ENCODE results near the gene HGS. TPM values are rescaled to one million over a fixed set of nuclear protein-coding genes. Genes with fewer than 3 reads are reported as not detected.
A peak's percentile ranks its signal among the peaks of the same experiment; 100 is the strongest.

Gene HGS
- total RNA-seq, 1 donor from 2014 or later, result 46.2 TPM

GRCh38 chr17:81682565-81683207, 1.1 kb upstream of the HGS start:
- peak overlapping the region; percentile 74 for H3K4me3 ChIP-seq
- no peaks in the 10 kb centered on the region for H3K27me3 ChIP-seq
- H3K4me3 Mint-ChIP-seq, result peak overlapping the region; percentile 96
- peaks cover 27% of the 10 kb centered on the region for H4K20me1 ChIP-seq (ENCODE audit: low read depth)
- no peaks in the 10 kb centered on the region for H3K9me3 Mint-ChIP-seq
- H3K79me2 ChIP-seq (ENCODE audit: low read depth), result peaks cover 50% of the 10 kb centered on the region
- peak; percentile 44 for DNase-seq (ENCODE audit: low spot score)
- H3K27ac ChIP-seq, result no peak overlapping the region
- H3K4me1 ChIP-seq, result peaks cover 10% of the 10 kb centered on the region
- peaks cover 5% of the 10 kb centered on the region for H3K36me3 Mint-ChIP-seq
- peak overlapping the region; percentile 84 for H3K27ac Mint-ChIP-seq
- peak overlapping the region; percentile 77 for H3K9ac ChIP-seq
- H3F3A ChIP-seq (ENCODE audit: low read depth), result peaks cover 6% of the 10 kb centered on the region
- peak; percentile 1 for TF ChIP-seq EZH2 (IDR thresholded peaks at IDR 0.05)
- no peak for TF ChIP-seq CTCF (IDR thresholded peaks at IDR 0.05)
- TF ChIP-seq EZH2phosphoT487 (IDR thresholded peaks at IDR 0.05), result no peak
- H3K27me3 Mint-ChIP-seq (ENCODE audit: insufficient read depth, low read depth), result peaks cover 2% of the 10 kb centered on the region
- H3K4me1 Mint-ChIP-seq, result peaks cover 23% of the 10 kb centered on the region
- no peak overlapping the region for H2AFZ ChIP-seq (replicated peaks)
- no peaks in the 10 kb centered on the region for H3K9me3 ChIP-seq (ENCODE audit: low read depth)
- H3K4me2 ChIP-seq, result peak overlapping the region; percentile 80
- H3K36me3 ChIP-seq, result no peaks in the 10 kb centered on the region

GRCh38 chr17:81683208-81683583, 615 bp upstream of the HGS start:
- Histone ChIP-seq H3F3A (ENCODE audit: low read depth) (peaks cover 6% of the 10 kb centered on the region), H3K9ac (peak overlapping the region; percentile 77), H3K36me3 (no peaks in the 10 kb centered on the region), H3K79me2 (ENCODE audit: low read depth) (peaks cover 50% of the 10 kb centered on the region), H4K20me1 (ENCODE audit: low read depth) (peaks cover 27% of the 10 kb centered on the region), H3K27ac (no peak overlapping the region), H3K4me3 (peak overlapping the region; percentile 74), H3K27me3 (no peaks in the 10 kb centered on the region), H3K9me3 (ENCODE audit: low read depth) (no peaks in the 10 kb centered on the region), H3K4me1 (peaks cover 10% of the 10 kb centered on the region), H3K4me2 (peak overlapping the region; percentile 80), H2AFZ (replicated peaks) (peak overlapping the region; percentile 29)
- Mint-ChIP-seq H3K27ac (peak overlapping the region; percentile 84), H3K4me1 (peaks cover 23% of the 10 kb centered on the region), H3K36me3 (peaks cover 5% of the 10 kb centered on the region), H3K4me3 (peak overlapping the region; percentile 96), H3K9me3 (no peaks in the 10 kb centered on the region), H3K27me3 (ENCODE audit: insufficient read depth, low read depth) (peaks cover 2% of the 10 kb centered on the region)
- TF ChIP-seq EZH2 (IDR thresholded peaks at IDR 0.05) (no peak), EZH2phosphoT487 (IDR thresholded peaks at IDR 0.05) (no peak), CTCF (IDR thresholded peaks at IDR 0.05) (no peak)
- peak; percentile 55 for DNase-seq (ENCODE audit: low spot score)

GRCh38 chr17:81684442-81684911, 666 bp downstream of the HGS start:
- peak overlapping the region; percentile 82 for H3K9ac ChIP-seq
- H2AFZ ChIP-seq (replicated peaks), result no peak overlapping the region
- peaks cover 6% of the 10 kb centered on the region for H3F3A ChIP-seq (ENCODE audit: low read depth)
- Mint-ChIP-seq H3K9me3 (no peaks in the 10 kb centered on the region), H3K27me3 (ENCODE audit: insufficient read depth, low read depth) (peaks cover 5% of the 10 kb centered on the region), H3K27ac (no peak overlapping the region), H3K4me3 (peak overlapping the region; percentile 90), H3K4me1 (peaks cover 23% of the 10 kb centered on the region), H3K36me3 (peaks cover 9% of the 10 kb centered on the region)
- H3K4me2 ChIP-seq, result peak overlapping the region; percentile 95
- peak; percentile 41 for DNase-seq (ENCODE audit: low spot score)
- H4K20me1 ChIP-seq (ENCODE audit: low read depth), result peaks cover 27% of the 10 kb centered on the region
- no peaks in the 10 kb centered on the region for H3K36me3 ChIP-seq
- no peaks in the 10 kb centered on the region for H3K9me3 ChIP-seq (ENCODE audit: low read depth)
- no peaks in the 10 kb centered on the region for H3K27me3 ChIP-seq
- peaks cover 50% of the 10 kb centered on the region for H3K79me2 ChIP-seq (ENCODE audit: low read depth)
- H3K4me3 ChIP-seq, result peak overlapping the region; percentile 74
- H3K4me1 ChIP-seq, result peaks cover 10% of the 10 kb centered on the region
- no peak overlapping the region for H3K27ac ChIP-seq
- TF ChIP-seq EZH2 (IDR thresholded peaks at IDR 0.05) (no peak), EZH2phosphoT487 (IDR thresholded peaks at IDR 0.05) (no peak), CTCF (IDR thresholded peaks at IDR 0.05) (no peak)

Data from neural progenitor cell (in vitro differentiated cells).